ENCODE results near the gene ZSWIM6.

The ZSWIM6 gene

GRCh38 chr5:61399679-61400078, 67.6 kb downstream of the ZSWIM6 start:
- Histone ChIP-seq H3K79me2 (ENCODE audit: insufficient read depth, low read length) (no peaks in the 10 kb centered on the region), H3K4me3 (ENCODE audit: low read depth, low read length, poor library complexity, severe bottlenecking) (no peak overlapping the region)
- TF ChIP-seq EZH2 (IDR thresholded peaks at IDR 0.05; ENCODE audit: borderline replicate concordance, low read length) (no peak), CTCF (IDR thresholded peaks at IDR 0.05; ENCODE audit: low read length) (no peak)

GRCh38 chr5:61401726-61402125, 69.7 kb downstream of the ZSWIM6 start:
- H2AFZ ChIP-seq (ENCODE audit: low read length): no peak overlapping the region
- H3K4me3 ChIP-seq (ENCODE audit: low read depth, low read length, poor library complexity, severe bottlenecking): no peak overlapping the region
- H3K27me3 ChIP-seq (ENCODE audit: insufficient read depth, low read length): no peaks in the 10 kb centered on the region
- H3F3A ChIP-seq (ENCODE audit: insufficient read depth, low read length): no peaks in the 10 kb centered on the region
- H3K36me3 ChIP-seq (ENCODE audit: insufficient read depth, low read length): no peaks in the 10 kb centered on the region
- no peaks in the 10 kb centered on the region for H3K4me1 ChIP-seq (ENCODE audit: insufficient read depth, low read length, severe bottlenecking)
- H3K9me2 ChIP-seq (ENCODE audit: low read depth, low read length): no peaks in the 10 kb centered on the region
- H3K4me2 ChIP-seq (ENCODE audit: low read length): no peak overlapping the region
- H3K27ac ChIP-seq (ENCODE audit: low read depth, low read length, poor library complexity, severe bottlenecking): no peak overlapping the region
- H4K20me1 ChIP-seq (ENCODE audit: insufficient read depth, low read length): no peaks in the 10 kb centered on the region
- no peak overlapping the region for H3K9ac ChIP-seq (ENCODE audit: low read length)
- TF ChIP-seq CTCF (IDR thresholded peaks at IDR 0.05; ENCODE audit: low read length) (no peak), EZH2 (IDR thresholded peaks at IDR 0.05; ENCODE audit: borderline replicate concordance, low read length) (no peak)
- no peaks in the 10 kb centered on the region for H3K79me2 ChIP-seq (ENCODE audit: insufficient read depth, low read length)
- no peaks in the 10 kb centered on the region for H3K9me3 ChIP-seq (ENCODE audit: low read length)

More at GRCh38 chr5:61399679-61400078, 67.6 kb downstream of the ZSWIM6 start:
- Histone ChIP-seq H3K27ac (ENCODE audit: low read depth, low read length, poor library complexity, severe bottlenecking) (no peak overlapping the region), H2AFZ (ENCODE audit: low read length) (no peak overlapping the region), H3K4me2 (ENCODE audit: low read length) (no peak overlapping the region), H4K20me1 (ENCODE audit: insufficient read depth, low read length) (peaks cover 2% of the 10 kb centered on the region; the same call in 1 of the 2 replicates), H3K4me1 (ENCODE audit: insufficient read depth, low read length, severe bottlenecking) (no peaks in the 10 kb centered on the region), H3F3A (ENCODE audit: insufficient read depth, low read length) (no peaks in the 10 kb centered on the region), H3K9me2 (ENCODE audit: low read depth, low read length) (no peaks in the 10 kb centered on the region), H3K27me3 (ENCODE audit: insufficient read depth, low read length) (no peaks in the 10 kb centered on the region), H3K9ac (ENCODE audit: low read length) (no peak overlapping the region), H3K9me3 (ENCODE audit: low read length) (no peaks in the 10 kb centered on the region), H3K36me3 (ENCODE audit: insufficient read depth, low read length) (no peaks in the 10 kb centered on the region)

- Histone ChIP-seq H3K36me3 (ENCODE audit: insufficient read depth, low read length) (no peaks in the 10 kb centered on the region), H3K27ac (ENCODE audit: low read depth, low read length, poor library complexity, severe bottlenecking) (no peak overlapping the region), H3K9me3 (ENCODE audit: low read length) (no peaks in the 10 kb centered on the region), H3K9ac (ENCODE audit: low read length) (no peak overlapping the region), H4K20me1 (ENCODE audit: insufficient read depth, low read length) (no peaks in the 10 kb centered on the region), H3F3A (ENCODE audit: insufficient read depth, low read length) (no peaks in the 10 kb centered on the region), H3K79me2 (ENCODE audit: insufficient read depth, low read length) (no peaks in the 10 kb centered on the region), H2AFZ (ENCODE audit: low read length) (no peak overlapping the region), H3K4me1 (ENCODE audit: insufficient read depth, low read length, severe bottlenecking) (no peaks in the 10 kb centered on the region), H3K4me3 (ENCODE audit: low read depth, low read length, poor library complexity, severe bottlenecking) (no peak overlapping the region), H3K4me2 (ENCODE audit: low read length) (no peak overlapping the region), H3K27me3 (ENCODE audit: insufficient read depth, low read length) (no peaks in the 10 kb centered on the region), H3K9me2 (ENCODE audit: low read depth, low read length) (no peaks in the 10 kb centered on the region)
- no peak for TF ChIP-seq CTCF (IDR thresholded peaks at IDR 0.05; ENCODE audit: low read length)
- TF ChIP-seq EZH2 (IDR thresholded peaks at IDR 0.05; ENCODE audit: borderline replicate concordance, low read length): no peak
These were observed 70.3 kb downstream of the ZSWIM6 start for GRCh38 chr5:61402244-61402823.
